NT2/D1 (cell line): ENCODE measurements around the gene ZNF500.

ENCODE experiments used
- DNase-seq: peaks from one replicate; pipeline ENCODE4 v3.0.0-alpha.2; 2011; ENCODE audit warnings: low read depth, low spot score
- H3K27me3 ChIP-seq: 2 replicates; pipeline ENCODE4 v1.6.0; 2011; ENCODE audit warnings: mild to moderate bottlenecking; ENCODE audit not compliant: insufficient read length, insufficient read depth
- H3K36me3 ChIP-seq: 2 replicates; pipeline ENCODE4 v1.6.1; 2011; ENCODE audit warnings: mild to moderate bottlenecking, low read length, mixed read lengths; ENCODE audit not compliant: insufficient read depth, insufficient read length
- H3K4me1 ChIP-seq: 2 replicates; pipeline ENCODE4 v1.5.1; 2011; ENCODE audit not compliant: insufficient read depth, insufficient read length
- H3K4me3 ChIP-seq: 2 replicates; pipeline ENCODE4 v1.5.1; 2011; ENCODE audit warnings: low read depth; ENCODE audit not compliant: insufficient read length
- H3K9ac ChIP-seq: 2 replicates; pipeline ENCODE4 v1.6.0; 2011; ENCODE audit warnings: low read depth; ENCODE audit not compliant: insufficient read length
- H3K9me3 ChIP-seq: 2 replicates; pipeline ENCODE4 v1.5.1; 2011; ENCODE audit warnings: mild to moderate bottlenecking, low read length; ENCODE audit not compliant: insufficient read depth
- SUZ12 ChIP-seq: IDR thresholded peaks from 2 replicates; pipeline ENCODE4 v1.6.1; 2011; ENCODE audit not compliant: insufficient read length, insufficient read depth; ENCODE audit errors: extremely low read depth
- YY1 ChIP-seq: IDR thresholded peaks from 2 replicates; pipeline ENCODE4 v1.6.1; 2011; ENCODE audit not compliant: insufficient read length, insufficient read depth
- ZNF274 ChIP-seq: IDR thresholded peaks from 2 replicates; pipeline ENCODE4 v1.6.1; 2011; ENCODE audit warnings: mild to moderate bottlenecking, low read depth, low read length

Gene ZNF500

GRCh38 chr16:4734730-4735535 is 32.0 kb downstream of the ZNF500 start:
- Histone ChIP-seq H3K4me1 (peaks cover 6% of the 10 kb centered on the region), H3K9me3 (no peaks in the 10 kb centered on the region), H3K4me3 (peak overlapping the region; percentile 93), H3K9ac (peak overlapping the region; percentile 96), H3K27me3 (no peaks in the 10 kb centered on the region), H3K36me3 (peaks cover 22% of the 10 kb centered on the region)
- peak; percentile 76 for DNase-seq
- TF ChIP-seq ZNF274 = no peak
- TF ChIP-seq SUZ12 = no peak
- no peak for TF ChIP-seq YY1

- no peak for TF ChIP-seq SUZ12
- no peak for TF ChIP-seq YY1
- no peak for TF ChIP-seq ZNF274
- peak; percentile 94 for DNase-seq
- Histone ChIP-seq H3K36me3 (peaks cover 28% of the 10 kb centered on the region), H3K9ac (peak within 1 kb of the TSS; percentile 96), H3K27me3 (no peaks in the 10 kb centered on the region), H3K4me3 (peak within 1 kb of the TSS; percentile 93), H3K9me3 (no peaks in the 10 kb centered on the region), H3K4me1 (peaks cover 6% of the 10 kb centered on the region)
These were observed 32.8 kb downstream of the ZNF500 start, which contains the start of the genes ANKS3 and DNAAF8 for GRCh38 chr16:4734063-4734729. TSS of gene ANKS3 (minus strand) at chr16:4734271. CDS start at chr16:4730149, 4,122 bp downstream. TSS of gene DNAAF8 (plus strand) at chr16:4734537. CDS start at chr16:4736515, 1,978 bp downstream.

- H3K4me1 ChIP-seq = peaks cover 6% of the 10 kb centered on the region
- no peaks in the 10 kb centered on the region for H3K9me3 ChIP-seq
- peaks cover 33% of the 10 kb centered on the region for H3K36me3 ChIP-seq
- peak overlapping the region; percentile 93 for H3K4me3 ChIP-seq
- TF ChIP-seq YY1 (no peak), ZNF274 (no peak), SUZ12 (no peak)
- DNase-seq = no peak
- no peaks in the 10 kb centered on the region for H3K27me3 ChIP-seq
- H3K9ac ChIP-seq = peak overlapping the region; percentile 96
These were observed 33.3 kb downstream of the ZNF500 start for GRCh38 chr16:4733747-4734062.

- Histone ChIP-seq H3K4me1 (peaks cover 6% of the 10 kb centered on the region), H3K9ac (peak overlapping the region; percentile 96), H3K36me3 (peaks cover 37% of the 10 kb centered on the region), H3K27me3 (no peaks in the 10 kb centered on the region), H3K9me3 (no peaks in the 10 kb centered on the region), H3K4me3 (peak overlapping the region; percentile 93)
- TF ChIP-seq SUZ12 = no peak
- TF ChIP-seq ZNF274 = no peak
- no peak for TF ChIP-seq YY1
- DNase-seq = no peak
These were observed 33.7 kb downstream of the ZNF500 start for GRCh38 chr16:4733211-4733742.

GRCh38 chr16:4729876-4730275 is 37.1 kb downstream of the ZNF500 start:
- peaks cover 65% of the 10 kb centered on the region for H3K36me3 ChIP-seq
- no peak overlapping the region for H3K4me3 ChIP-seq
- H3K27me3 ChIP-seq = no peaks in the 10 kb centered on the region
- H3K9ac ChIP-seq = no peak overlapping the region
- DNase-seq = no peak
- no peaks in the 10 kb centered on the region for H3K4me1 ChIP-seq
- TF ChIP-seq ZNF274 (no peak), YY1 (no peak), SUZ12 (no peak)
- no peaks in the 10 kb centered on the region for H3K9me3 ChIP-seq

GRCh38 chr16:4728676-4729075 is 38.3 kb downstream of the ZNF500 start:
- no peak overlapping the region for H3K9ac ChIP-seq

GRCh38 chr16:4726616-4727015 is 40.3 kb downstream of the ZNF500 start:
- Histone ChIP-seq H3K27me3 (no peaks in the 10 kb centered on the region), H3K4me1 (no peaks in the 10 kb centered on the region), H3K9ac (no peak overlapping the region), H3K4me3 (no peak overlapping the region), H3K36me3 (peaks cover 80% of the 10 kb centered on the region), H3K9me3 (no peaks in the 10 kb centered on the region)
- TF ChIP-seq SUZ12 (no peak), ZNF274 (no peak), YY1 (no peak)
- DNase-seq = no peak

More at GRCh38 chr16:4728676-4729075, 38.3 kb downstream of the ZNF500 start:
- DNase-seq = no peak
- TF ChIP-seq ZNF274 (no peak), YY1 (no peak), SUZ12 (no peak)
- Histone ChIP-seq H3K36me3 (peaks cover 76% of the 10 kb centered on the region), H3K4me1 (no peaks in the 10 kb centered on the region), H3K4me3 (no peak overlapping the region), H3K9me3 (no peaks in the 10 kb centered on the region), H3K27me3 (no peaks in the 10 kb centered on the region)
